HG03439 (cell line): ENCODE results near the gene GPR183.

Source experiments
- ATAC-seq: cut with Tn5 transposase; IDR thresholded peaks from one replicate; pipeline ENCODE4 v1.9.1; 2021; ENCODE audit warnings: mild to moderate bottlenecking, moderate library complexity; ENCODE audit not compliant: unreplicated experiment

Gene GPR183, protein sequence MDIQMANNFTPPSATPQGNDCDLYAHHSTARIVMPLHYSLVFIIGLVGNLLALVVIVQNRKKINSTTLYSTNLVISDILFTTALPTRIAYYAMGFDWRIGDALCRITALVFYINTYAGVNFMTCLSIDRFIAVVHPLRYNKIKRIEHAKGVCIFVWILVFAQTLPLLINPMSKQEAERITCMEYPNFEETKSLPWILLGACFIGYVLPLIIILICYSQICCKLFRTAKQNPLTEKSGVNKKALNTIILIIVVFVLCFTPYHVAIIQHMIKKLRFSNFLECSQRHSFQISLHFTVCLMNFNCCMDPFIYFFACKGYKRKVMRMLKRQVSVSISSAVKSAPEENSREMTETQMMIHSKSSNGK

DNA sequence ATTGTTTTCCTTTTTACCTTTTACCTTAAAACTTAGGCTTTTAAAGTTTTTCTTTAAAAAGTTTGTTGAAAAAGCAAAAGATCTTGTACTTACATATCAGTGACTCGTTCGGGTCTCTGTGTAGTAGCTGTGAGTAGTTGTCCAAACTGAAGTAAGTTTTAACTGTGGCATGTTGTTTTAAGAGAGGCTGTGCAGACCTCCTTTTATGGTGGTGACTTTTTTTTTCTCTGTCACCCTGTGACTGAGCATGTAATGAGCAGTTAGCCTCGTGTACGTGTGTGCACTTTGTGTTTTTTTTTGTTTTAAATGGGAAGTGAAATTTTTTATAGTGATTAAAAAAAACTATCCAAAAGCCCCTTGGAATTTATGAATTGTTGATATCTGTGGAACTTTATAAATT is at the start of gene GPR183:
Gene GPR183, minus strand, starts transcription at position 153 of the 400 bp plus-strand sequence. CDS start 11,254 bp downstream, outside the sequence.
- peak; percentile 44 for ATAC-seq

DNA sequence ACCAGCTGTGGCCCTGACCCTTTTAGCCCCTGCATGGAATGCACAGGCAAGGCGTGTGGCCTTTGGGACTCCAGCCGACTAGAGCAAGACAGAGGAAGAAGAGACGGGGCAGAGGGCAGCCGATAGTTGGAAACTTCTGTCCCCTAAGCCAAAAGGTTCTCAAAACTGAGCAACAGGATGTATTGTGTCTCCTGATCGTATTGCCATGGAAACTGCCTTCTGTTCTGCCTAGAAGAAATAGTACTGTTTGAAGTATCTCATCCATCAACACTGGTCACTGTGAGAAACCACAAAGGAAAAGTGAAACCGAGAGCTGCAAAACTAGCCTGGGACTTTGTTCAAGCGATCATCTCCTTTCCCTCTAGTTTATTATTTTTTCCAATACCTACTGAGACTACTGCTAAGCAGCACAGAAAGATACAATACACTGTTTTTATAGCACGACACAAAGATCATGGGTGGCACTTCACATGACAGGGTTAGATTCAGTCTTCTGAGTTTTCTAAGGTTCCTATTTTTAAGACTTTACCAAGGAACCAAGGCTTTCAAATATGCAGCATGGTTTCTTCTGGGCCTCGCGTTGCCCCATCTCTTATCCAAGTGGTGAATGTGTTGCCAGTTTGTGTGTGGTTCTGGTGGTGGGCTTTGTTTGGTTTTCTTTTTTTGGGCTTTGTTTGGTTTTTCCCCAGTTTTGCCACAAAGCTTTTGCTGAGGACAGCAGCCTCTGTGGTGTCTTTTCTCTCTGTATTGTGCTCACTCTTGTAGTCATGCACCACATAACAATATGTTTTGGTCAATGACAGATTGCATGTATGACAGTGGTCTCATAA is 49.3 kb upstream of the GPR183 start:
- peak; percentile 53 for ATAC-seq

DNA sequence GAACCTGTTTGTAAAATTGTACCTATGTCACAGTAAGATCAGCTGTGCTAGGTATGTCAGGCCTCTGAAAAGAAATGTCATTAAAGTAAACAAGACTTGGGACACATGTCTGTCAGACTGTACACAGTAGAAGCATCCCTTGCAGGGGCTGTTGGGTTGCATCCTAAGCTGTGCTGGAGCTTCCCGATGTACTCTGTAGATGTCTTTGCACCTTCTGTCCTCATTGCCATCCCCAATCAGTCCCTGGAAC is 48.7 kb upstream of the GPR183 start:
- ATAC-seq = no peak

DNA sequence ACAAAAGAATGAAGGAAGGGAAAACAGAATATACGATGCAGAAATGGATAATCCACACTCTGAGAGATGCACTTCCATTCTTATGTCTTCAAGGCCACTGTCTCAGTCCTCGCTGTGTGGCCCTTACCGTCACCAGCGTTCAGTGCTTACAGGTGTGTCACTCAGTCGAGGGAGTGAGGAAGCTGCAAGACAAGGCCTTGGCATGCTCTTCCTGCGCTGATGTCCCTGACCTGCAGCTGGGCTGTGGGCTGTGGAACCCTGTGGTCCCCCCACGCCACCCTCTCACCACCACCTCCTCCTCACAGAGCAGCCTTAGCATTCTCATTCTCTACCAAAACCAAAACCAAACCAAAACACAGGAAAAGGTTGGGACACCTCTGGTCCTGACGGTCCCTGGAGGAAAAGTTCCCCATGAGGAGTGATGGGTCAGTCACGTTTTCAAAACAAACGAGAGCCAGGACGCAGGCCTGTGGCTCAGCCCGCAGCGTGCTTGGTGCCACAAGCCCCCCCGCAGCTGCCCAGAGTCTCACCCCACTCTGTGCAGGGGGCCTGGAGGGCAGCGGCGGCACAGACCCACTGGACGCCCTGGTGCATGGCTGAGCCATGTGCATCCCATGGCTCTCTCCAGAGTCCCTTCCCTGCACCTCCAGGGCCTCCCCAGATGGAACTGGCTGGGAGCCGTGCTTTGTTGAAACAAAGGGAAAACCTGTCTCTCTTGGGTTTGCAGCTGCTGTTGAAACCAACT is 48.2 kb upstream of the GPR183 start:
- ATAC-seq = no peak

DNA sequence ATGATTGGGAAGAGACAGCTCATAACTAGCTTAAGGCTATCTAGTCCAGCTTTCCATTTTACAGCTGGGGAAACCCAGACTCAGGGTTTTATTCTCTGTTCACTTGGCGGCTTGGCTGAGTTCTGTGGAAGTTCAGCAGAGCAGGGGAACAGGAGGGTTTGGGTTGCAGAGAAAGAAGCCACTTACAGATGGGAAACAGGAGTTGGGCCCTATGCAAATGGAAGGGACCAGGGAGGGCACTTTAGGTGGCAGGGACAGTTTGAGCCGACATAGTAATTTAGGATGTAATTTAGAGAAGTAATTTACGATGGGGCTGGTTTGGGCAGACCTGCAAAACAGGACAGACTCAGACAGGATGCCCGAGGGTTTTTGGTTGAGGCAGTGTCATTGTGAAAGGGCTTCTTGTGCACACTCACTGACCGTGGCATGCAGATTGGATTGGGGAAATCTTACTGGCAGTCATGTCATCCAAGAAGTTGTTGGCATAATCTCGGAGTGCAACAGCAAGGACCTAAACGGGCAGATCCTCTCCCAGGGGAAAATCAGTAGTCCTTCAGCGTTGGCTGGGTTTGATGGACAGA is 47.3 kb upstream of the GPR183 start:
- no peak for ATAC-seq

DNA sequence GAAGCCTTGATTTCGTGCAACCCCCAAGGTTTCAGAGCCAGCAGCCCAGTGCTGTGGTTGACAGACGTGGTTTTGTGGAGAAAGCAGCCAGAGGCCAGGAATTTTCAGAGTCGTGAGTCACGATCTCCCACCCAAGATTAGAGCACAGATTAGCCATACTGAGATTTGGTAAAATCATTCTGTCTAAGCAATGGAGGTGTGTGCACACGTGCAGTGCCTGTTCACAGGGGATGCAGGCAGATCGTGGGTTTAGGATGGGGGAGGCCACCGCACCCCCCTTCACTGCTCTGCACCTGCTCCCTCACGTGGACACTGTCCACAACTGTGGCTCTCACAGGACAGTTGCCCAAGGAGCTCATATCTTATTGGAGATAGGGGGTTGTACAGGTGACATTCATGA is 46.6 kb upstream of the GPR183 start:
- no peak for ATAC-seq

DNA sequence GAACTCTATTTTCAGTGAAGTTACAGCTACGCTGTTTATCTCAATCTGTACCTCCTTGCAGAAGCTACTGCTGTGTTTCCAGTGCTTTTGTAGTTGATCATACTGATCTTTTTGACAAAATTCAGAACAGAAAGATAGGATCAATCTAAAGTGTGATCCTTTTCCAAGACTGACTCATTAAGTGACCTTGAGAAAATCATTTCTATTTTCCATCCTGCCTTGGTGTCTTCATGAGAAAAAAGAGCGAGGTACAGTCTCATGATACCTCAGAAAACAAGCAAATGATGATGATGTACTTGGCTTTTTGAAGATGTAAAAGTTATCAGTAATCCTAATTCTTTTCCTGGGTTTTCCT is 46.0 kb upstream of the GPR183 start:
- no peak for ATAC-seq

DNA sequence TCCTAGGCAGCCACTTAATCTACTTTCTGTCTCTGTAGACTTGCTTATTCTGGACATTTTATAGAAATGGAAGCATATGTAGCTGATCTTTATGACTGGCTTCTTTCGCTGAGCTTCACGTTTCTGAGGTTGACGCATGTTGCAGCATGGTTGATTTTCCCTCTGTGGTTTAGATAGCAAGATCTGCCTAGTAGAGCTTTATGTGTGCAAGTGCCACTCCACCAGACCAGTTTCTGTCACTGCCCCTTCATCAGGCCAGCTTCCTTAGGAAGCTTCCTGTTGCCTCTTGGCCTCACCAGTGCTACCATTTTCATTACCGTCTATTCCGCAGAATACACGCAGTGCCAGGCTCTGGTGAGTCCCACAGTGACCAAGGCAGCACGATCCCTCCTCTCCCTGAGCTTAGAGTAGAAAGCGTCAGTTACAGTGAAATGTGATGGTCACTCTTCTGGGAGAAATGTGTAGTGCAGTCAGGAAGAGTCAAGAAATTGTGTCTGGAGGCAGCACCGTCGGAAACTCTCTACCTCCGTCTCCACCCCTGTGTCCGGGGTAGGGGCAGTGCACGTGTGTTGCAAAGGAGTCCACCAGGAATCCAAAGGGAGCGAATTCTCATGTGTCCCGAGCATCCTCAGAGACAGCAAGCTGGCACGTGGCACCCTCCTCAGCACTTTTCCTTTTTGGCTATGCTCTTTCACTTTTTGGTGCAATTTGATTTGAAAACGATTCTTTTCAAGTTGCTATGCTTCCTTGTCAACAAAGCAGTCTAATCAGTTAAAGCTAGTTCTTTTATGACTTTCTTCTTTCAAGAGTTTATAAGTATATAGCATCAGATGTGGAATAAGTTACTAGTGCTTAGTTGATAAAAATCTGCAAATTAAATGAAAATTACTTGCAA is 45.4 kb upstream of the GPR183 start:
- ATAC-seq = no peak

DNA sequence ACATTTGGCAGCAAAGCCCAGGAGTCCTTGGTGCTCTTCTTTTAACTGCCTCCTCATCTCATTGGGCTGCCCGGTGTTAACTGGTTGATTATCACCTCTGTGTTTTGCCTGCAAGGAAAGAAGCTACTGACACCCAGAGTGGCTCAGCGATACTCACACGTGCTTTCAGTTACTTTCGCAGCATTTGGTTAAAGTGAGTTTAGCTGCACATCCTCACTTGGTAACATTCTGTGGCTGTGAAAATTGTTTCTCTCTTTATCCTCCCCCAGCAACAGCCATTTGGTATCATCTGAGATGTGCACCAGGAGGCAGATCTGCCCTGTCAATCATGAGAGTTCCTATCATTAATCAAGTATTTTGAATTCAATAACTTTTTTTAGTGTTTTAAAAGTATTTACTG is 44.6 kb upstream of the GPR183 start:
- ATAC-seq = no peak

DNA sequence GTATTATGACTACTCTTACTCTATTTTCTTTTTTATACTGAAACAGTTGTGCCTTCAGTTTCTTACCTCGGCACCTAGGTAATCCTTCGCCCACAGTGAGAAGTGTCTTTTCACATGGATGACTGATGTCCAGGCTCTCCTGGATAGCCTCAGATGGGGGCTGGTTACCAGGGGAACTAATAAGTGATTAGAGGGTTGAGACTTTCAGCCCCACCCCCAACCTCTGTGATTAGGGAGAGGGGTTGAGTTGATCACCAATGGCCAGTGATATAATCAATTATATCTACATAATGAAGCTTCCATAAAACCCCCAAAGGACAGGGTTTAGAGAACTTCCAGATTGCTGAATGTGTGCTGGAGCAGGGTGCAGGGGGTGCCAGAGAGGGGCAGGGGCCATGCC is 43.0 kb upstream of the GPR183 start:
- no peak for ATAC-seq

DNA sequence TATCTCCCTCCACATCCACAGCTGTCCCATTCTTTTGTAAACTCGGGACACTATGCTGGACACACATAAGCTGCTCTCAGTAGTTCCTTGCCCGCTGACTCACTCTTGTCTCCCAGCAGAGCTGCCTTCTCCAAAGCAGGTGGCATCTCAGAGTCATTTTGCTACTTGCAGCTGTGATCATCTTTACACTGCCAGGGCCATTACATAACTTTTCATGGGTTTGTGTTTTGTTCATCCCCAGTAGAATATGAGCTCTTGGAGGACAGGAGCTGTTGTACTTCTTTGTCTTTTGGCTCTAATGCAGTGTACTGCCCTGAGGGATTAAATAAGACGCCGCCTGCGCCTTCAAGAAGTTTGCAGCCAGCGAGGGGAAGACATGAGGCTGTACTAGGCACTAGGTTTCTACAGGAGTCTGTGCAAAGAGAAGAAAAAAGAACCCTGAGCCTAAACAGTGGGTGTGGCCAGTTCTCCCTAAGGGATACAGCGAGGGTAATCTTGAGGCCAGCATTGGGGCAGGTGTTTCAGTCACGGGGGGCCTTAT is 40.8 kb upstream of the GPR183 start:
- ATAC-seq = peak; percentile 70

DNA sequence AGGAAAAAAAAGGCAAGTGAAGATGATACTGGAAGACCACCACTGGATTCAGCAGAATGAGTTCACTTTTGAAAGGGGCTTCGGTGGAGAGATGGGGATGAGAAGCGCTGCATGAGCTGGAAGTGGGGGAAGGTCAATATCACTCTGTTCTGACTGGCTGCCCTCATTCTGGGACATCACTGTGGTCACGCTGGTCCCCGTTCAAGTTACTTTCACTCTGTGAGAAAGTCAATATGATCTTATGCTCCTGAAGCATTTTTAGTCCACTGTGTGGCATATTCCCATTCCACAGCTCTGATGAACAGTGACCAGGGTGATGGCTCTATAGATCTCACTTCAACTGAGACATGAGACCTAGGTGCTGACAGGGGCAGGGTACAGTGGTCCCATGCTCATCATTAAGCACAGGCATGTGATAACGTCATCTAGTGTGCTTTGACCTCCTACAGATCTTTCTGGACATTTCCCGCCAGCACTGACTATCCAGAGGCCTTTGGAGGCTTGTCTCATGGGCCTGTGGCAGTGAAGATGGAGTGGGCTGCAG is 40.2 kb upstream of the GPR183 start:
- ATAC-seq = peak; percentile 21

DNA sequence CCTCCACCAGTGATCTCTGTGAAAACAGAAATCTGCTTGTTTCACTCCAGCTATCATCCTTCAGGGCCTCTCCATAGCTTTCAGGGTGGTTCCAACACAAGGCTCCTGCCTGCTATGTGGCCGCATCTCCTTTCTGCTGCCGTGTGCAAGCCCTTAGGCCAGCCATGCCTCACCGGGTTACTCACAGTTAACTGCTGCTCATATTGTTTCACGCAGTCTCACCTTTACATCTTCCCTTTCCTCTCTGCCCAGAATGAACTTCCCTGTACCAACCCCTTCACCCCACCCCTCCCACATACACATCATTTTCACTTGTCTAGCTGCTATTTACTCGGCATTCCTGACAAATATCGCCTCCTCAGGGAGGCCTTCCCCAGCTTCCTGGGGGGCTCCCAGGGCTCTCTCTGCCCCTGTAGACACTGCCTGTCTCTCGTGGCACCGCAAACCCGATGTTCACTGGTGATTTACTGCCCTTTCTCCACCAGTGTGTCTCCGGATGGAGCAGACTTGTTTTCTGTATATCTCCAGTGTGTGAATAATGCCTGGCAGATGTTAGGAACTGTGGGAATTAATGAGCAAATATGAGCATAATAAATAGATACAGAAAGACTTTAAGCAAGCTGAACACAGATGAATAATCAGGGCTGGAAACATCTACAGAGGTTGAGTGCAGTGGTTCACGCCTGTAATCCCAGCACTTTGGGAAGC is 39.3 kb upstream of the GPR183 start:
- ATAC-seq = no peak

DNA sequence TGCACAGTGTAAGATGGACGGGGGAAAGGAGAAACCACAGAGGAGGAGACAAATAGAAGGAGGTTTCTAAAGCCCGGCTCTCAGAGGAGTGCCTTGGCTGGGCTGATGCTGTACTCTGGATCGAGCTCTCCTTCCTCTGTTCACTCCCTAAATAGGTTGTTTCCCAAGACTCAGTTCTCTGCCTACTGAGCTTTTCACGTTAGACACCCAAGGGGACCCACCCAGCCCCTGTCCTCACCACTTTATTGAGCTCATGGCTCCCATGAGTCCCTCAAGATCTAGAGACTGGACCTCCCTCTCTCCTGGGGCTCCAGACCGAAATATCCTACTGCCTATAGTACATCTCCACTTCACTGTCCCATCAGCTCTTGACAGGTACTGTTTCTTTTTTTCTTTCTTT is 38.1 kb upstream of the GPR183 start:
- no peak for ATAC-seq

DNA sequence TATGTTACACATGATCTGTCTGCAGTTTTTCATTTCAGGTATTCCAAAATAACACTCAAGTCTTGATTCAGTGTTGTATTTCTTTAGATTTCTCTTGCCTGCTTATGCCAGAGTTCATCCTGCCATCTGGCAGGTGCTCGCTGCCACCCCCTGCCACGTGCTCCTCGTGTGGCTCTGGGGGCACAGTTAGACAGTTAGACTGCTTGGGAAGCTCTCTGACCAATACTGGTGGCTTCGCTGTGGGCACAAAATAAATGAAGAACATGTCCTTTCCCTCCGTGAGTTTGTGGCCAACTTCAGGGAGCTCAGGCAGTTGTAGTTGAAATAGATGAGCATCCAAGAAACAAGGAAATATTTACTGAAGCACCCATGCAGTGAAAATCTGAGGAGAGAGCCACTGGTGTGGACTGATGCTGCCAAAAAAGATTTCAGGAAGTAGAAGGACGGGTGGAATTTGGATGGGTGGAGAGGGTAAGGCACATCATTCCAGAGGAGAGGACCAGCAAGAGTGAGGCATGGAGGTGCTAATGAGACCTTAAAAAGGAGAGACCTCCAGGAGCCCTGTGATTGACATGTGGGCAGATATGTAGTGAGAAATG is 37.5 kb upstream of the GPR183 start:
- no peak for ATAC-seq

DNA sequence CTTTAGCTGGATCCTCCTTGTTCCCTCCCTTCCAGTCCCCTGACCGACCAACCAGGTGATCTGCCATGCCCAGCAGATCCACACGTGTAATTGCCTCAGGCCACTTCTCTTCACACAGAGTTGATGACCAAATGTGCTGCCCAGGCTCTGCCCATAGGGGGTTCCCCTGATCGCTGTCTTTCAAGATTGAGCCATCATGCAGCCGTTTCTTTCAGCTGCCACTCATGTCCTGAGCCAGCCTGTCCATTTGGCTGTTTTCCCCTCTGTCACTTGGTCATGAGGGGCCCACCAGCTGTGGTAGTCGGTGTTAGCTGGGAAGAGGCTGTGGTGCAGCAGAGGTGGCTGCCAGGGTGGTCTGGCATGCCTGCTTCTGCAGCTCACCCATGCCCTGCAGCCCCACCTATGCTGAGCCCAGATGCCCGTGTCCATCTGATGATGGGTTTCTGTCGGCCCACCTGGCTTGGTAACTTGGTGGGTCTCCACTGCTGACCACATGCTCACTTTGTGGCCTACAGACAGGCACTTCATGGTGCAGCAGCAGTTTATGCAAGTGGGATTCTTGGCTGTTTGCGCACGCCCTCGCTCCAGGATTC is 35.6 kb upstream of the GPR183 start:
- ATAC-seq = no peak

DNA sequence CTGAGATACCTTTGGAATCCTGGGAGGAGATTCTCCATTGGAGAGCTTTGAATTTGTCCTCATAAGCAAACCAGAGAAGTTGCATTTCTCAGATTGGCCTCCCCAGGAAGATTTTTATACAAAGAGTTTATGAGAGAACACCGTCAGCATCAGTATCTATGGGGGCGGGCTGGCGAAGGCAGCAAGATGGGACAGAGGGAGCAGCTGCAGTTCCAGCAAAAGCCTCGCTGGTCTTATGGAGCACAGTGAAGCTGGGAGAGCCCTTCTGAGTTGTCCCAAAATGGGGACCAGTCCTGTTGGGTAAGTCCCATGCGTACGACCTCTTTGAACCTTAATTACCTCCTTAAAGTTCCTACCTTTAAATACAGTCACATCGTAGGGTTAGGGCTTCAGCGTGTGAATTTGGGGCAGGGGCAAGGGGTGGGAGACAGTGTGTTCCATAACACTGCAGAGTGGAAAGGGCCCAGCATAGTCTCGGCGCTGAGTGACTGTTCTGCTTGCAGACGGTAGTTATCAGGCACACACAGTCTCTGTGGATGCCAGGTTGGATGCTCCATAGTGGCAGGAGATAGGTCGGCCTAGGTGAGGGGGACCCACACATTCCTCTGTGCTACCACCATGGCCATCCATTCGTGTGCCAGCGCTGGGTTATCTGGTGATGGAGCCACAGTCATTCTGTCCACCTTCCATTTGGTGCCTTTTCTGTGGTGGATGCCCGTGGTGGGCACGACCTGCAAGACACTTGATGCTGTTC is 34.9 kb upstream of the GPR183 start:
- ATAC-seq = no peak

DNA sequence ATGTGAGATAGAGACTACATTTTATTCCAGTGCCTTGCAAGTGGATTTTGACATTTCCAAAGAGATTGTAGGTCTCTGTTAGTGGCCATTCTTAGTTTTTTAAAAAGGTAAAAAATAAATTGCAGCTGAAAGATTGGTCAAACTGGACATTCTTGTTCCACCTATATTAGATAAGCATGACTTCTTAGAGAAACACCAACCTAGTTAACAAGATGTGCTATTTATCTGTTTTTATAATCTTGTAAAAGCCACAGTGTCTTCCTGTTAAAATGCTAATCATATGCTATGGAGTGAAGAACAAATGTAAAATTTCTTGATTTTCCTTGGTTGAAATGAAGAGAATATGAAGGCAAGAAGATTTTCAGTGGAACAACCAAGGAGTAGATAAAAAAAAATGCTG is 33.4 kb upstream of the GPR183 start:
- ATAC-seq = no peak
